A673 (cell line): ENCODE results near the gene KRT77.

Experiments used
- CTCF ChIP-seq: fragments of 300-800, 200-600 bp; sonication (generic); conservative IDR thresholded peaks from 2 replicates; pipeline ENCODE4 v1.5.1; 2017; ENCODE audit warnings: low read depth, mild to moderate bottlenecking, antibody characterized with exemption, low read length, moderate library complexity, mixed read lengths
- EZH2 ChIP-seq: fragments of 200-600 bp; sonication (generic); IDR thresholded peaks from 2 replicates; pipeline ENCODE4 v1.6.1; 2017; ENCODE audit warnings: borderline replicate concordance, low read depth, mild to moderate bottlenecking, mixed read lengths, antibody characterized with exemption, low read length; ENCODE audit not compliant: poor library complexity, severe bottlenecking

- no peak for TF ChIP-seq CTCF
- no peak for TF ChIP-seq EZH2
Observed at GRCh38 chr12:52745554-52745953, 42.2 kb upstream of the KRT77 start.
